PC-9 (cell line): ENCODE results near the gene SUGP2.

Experiments used
- EZH2 ChIP-seq: fragments of 200-600 bp; sonication (generic); IDR thresholded peaks from 2 replicates; pipeline ENCODE4 v1.8.0; 2017; ENCODE audit warnings: antibody characterized with exemption, low read depth
- TF ChIP-seq, protein P1 (sequence below): fragments of 200-600 bp; sonication (generic); conservative IDR thresholded peaks from 2 replicates; pipeline ENCODE4 v1.6.1; 2017; ENCODE audit warnings: mixed run types, antibody characterized with exemption, mild to moderate bottlenecking, moderate library complexity

DNA sequence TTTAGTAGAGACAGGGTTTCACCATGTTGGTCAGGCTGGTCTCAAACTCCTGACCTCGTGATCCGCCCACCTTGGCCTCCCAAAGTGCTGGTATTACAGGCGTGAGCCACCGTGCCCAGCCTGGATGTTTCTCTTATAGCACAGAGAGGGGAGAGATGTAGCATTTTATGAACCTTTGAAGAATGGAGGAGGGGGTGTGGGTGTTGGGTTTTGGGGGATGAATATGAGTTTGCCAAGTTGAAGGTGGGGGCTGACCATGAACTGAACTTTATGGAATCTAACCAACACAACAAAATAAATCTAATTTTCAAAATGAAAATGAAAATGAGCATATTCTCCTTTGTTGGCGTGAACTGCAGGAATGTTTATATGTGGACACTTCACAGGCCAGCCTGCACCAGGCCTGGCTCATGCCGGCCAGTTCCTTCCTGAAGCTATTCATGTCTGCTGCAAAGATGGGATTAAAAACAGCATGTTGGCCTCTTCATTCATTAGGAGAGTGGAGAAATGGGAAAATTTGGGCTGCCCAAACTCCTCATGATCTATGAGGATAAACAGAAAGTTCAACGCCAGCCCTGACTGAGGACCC is 52.8 kb downstream of the SUGP2 start:
- TF ChIP-seq, protein P1, sequence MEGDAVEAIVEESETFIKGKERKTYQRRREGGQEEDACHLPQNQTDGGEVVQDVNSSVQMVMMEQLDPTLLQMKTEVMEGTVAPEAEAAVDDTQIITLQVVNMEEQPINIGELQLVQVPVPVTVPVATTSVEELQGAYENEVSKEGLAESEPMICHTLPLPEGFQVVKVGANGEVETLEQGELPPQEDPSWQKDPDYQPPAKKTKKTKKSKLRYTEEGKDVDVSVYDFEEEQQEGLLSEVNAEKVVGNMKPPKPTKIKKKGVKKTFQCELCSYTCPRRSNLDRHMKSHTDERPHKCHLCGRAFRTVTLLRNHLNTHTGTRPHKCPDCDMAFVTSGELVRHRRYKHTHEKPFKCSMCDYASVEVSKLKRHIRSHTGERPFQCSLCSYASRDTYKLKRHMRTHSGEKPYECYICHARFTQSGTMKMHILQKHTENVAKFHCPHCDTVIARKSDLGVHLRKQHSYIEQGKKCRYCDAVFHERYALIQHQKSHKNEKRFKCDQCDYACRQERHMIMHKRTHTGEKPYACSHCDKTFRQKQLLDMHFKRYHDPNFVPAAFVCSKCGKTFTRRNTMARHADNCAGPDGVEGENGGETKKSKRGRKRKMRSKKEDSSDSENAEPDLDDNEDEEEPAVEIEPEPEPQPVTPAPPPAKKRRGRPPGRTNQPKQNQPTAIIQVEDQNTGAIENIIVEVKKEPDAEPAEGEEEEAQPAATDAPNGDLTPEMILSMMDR: no peak
- TF ChIP-seq EZH2: no peak
